HEK293 (cell line): ENCODE results near the gene KCNIP4.

ENCODE experiments used
- CTCF ChIA-PET: fragments of 350-600 bp; formaldehyde crosslinking; extraction: SDS; loops from one replicate; lab custom pipeline; 2021; ENCODE audit warnings: antibody characterized with exemption; lab: Yijun Ruan, JAX
- POLR2A ChIA-PET: fragments of 300-600 bp; formaldehyde crosslinking; extraction: SDS; loops from one replicate; lab custom pipeline; 2020; ENCODE audit warnings: antibody characterized with exemption, inconsistent platforms; lab: Yijun Ruan, JAX
- H3K27ac ChIP-seq: fragments of 200-500 bp; sonication (Bioruptor generic); 2 replicates; pipeline ENCODE4 v1.5.1; 2014; ENCODE audit warnings: low read depth, low read length, control low read depth, inconsistent platforms; ENCODE audit errors: extremely low read depth
- H3K36me3 ChIP-seq, 2 experiments: fragments of 200-500 bp in 1 of 2; sonication (Bioruptor generic) in 1 of 2; 1 replicate in 1 of 2; 2 replicates in 1 of 2; pipeline ENCODE4 v1.5.1; 2014 to 2017; ENCODE audit warnings: inconsistent platforms in 2 of 2, low read length in 2 of 2; ENCODE audit not compliant: control insufficient read depth in 2 of 2, insufficient read depth in 1 of 2
- H3K4me1 ChIP-seq: fragments of 200-500 bp; sonication (Bioruptor generic); 2 replicates; pipeline ENCODE4 v1.5.1; 2014; ENCODE audit warnings: mild to moderate bottlenecking, low read length, inconsistent platforms; ENCODE audit not compliant: control insufficient read depth, insufficient read depth
- H3K4me3 ChIP-seq: 2 replicates; pipeline ENCODE4 v1.5.1; 2011; ENCODE audit warnings: low read depth, mild to moderate bottlenecking, control low read depth, low read length, moderate library complexity
- H3K9me3 ChIP-seq: fragments of 200-500 bp; sonication (Bioruptor generic); 2 replicates; pipeline ENCODE4 v1.5.1; 2014; ENCODE audit warnings: low read depth, low read length, inconsistent platforms; ENCODE audit not compliant: control insufficient read depth, insufficient read depth
- KLF7 ChIP-seq: fragments of 450-650 bp; formaldehyde crosslinking; IDR thresholded peaks from 2 replicates; pipeline ENCODE4 v1.5.1; 2016; ENCODE audit warnings: missing biosample characterization, missing genetic modification characterization, borderline replicate concordance
- PATZ1 ChIP-seq: fragments of 450-650 bp; formaldehyde crosslinking; IDR thresholded peaks from 2 replicates; pipeline ENCODE4 v1.5.1; 2016; ENCODE audit warnings: missing biosample characterization, missing genetic modification characterization
- PRDM1 ChIP-seq: fragments of 450-650 bp; formaldehyde crosslinking; IDR thresholded peaks from 2 replicates; pipeline ENCODE4; 2016; ENCODE audit warnings: missing biosample characterization, missing genetic modification characterization
- ZNF112 ChIP-seq: fragments of 450-650 bp; formaldehyde crosslinking; IDR thresholded peaks from 2 replicates; pipeline ENCODE4 v1.5.0; 2017; ENCODE audit warnings: missing biosample characterization, missing genetic modification characterization
- ZNF362 ChIP-seq: fragments of 450-650 bp; formaldehyde crosslinking; IDR thresholded peaks from 2 replicates; pipeline ENCODE4 v1.5.1; 2016; ENCODE audit warnings: missing biosample characterization, missing genetic modification characterization
- ZNF513 ChIP-seq: fragments of 450-650 bp; IDR thresholded peaks from 2 replicates; pipeline ENCODE4 v1.5.1; 2018; ENCODE audit warnings: missing biosample characterization, missing genetic modification characterization
- ZNF600 ChIP-seq: fragments of 450-650 bp; formaldehyde crosslinking; IDR thresholded peaks from 2 replicates; pipeline ENCODE4 v1.5.1; 2016; ENCODE audit warnings: missing biosample characterization, missing genetic modification characterization
- ZNF626 ChIP-seq: fragments of 450-650 bp; sonication (Bioruptor Pico); formaldehyde crosslinking; IDR thresholded peaks from 2 replicates; pipeline ENCODE4 v1.5.1; 2018; ENCODE audit warnings: missing biosample characterization, missing genetic modification characterization, inconsistent platforms
- ZNF639 ChIP-seq: fragments of 450-650 bp; formaldehyde crosslinking; IDR thresholded peaks from 2 replicates; pipeline ENCODE4 v1.5.1; 2016; ENCODE audit warnings: missing biosample characterization, missing genetic modification characterization
- ZNF654 ChIP-seq: fragments of 450-650 bp; formaldehyde crosslinking; IDR thresholded peaks from 2 replicates; pipeline ENCODE4 v1.5.1; 2016; ENCODE audit warnings: low read depth, missing biosample characterization, missing genetic modification characterization
- ZNF707 ChIP-seq: fragments of 450-650 bp; formaldehyde crosslinking; IDR thresholded peaks from 2 replicates; pipeline ENCODE4 v1.5.1; 2016; ENCODE audit warnings: missing biosample characterization, missing genetic modification characterization
- ZNF777 ChIP-seq: fragments of 450-650 bp; formaldehyde crosslinking; IDR thresholded peaks from 2 replicates; pipeline ENCODE4 v1.5.1; 2017; ENCODE audit warnings: missing biosample characterization, missing genetic modification characterization, borderline replicate concordance
- ZXDB ChIP-seq: fragments of 450-650 bp; formaldehyde crosslinking; IDR thresholded peaks from 2 replicates; pipeline ENCODE4 v1.5.1; 2016; ENCODE audit warnings: missing biosample characterization, missing genetic modification characterization

Gene KCNIP4

GRCh38 chr4:21469438-21470300 lies 478.9 kb downstream of the KCNIP4 start:
- POLR2A ChIA-PET, result interaction anchor here (0.7 to 1.1 kb wide), 2 partner anchors 263 to 640 kb away, joined by 3 read pairs; no protein-coding TSS in a partner anchor
- Histone ChIP-seq H3K36me3 (no peaks in the 10 kb centered on the region), H3K9me3 (no peaks in the 10 kb centered on the region), H3K4me3 (no peak overlapping the region), H3K4me1 (no peaks in the 10 kb centered on the region)
- CTCF ChIA-PET, result interaction anchor here (0.6 to 2.5 kb wide), 18 partner anchors 11 to 1364 kb away, joined by 3 to 20 read pairs (median 4); no protein-coding TSS in a partner anchor
- TF ChIP-seq ZNF654 (tag by site-specific recombination) (peak; percentile 14; the same call in 1 of the 2 replicates), ZNF777 (tag by site-specific recombination) (no peak)
- TF ChIP-seq, all 188 proteins: peak for 1
- no peak overlapping the region for H3K27ac ChIP-seq

- no peaks in the 10 kb centered on the region for H3K4me1 ChIP-seq
- ChIA-PET POLR2A (no interaction called here), CTCF (interaction anchor here (0.7 kb wide), 1 partner anchor 45 kb away, joined by 3 read pairs; no protein-coding TSS in a partner anchor)
- no peak overlapping the region for H3K27ac ChIP-seq
- no peaks in the 10 kb centered on the region for H3K36me3 ChIP-seq
- TF ChIP-seq ZNF112 (tag by site-specific recombination) (no peak), ZNF626 (tag by site-specific recombination) (no peak), ZNF362 (no peak), PRDM1 (tag by site-specific recombination) (no peak), PATZ1 (tag by site-specific recombination) (no peak), ZNF707 (tag by site-specific recombination) (no peak), ZNF600 (tag by site-specific recombination) (no peak)
- no peak overlapping the region for H3K4me3 ChIP-seq
- no peaks in the 10 kb centered on the region for H3K9me3 ChIP-seq
Observed at GRCh38 chr4:21467551-21467950, 481.0 kb downstream of the KCNIP4 start.

- H3K27ac ChIP-seq, result no peak overlapping the region
- no peaks in the 10 kb centered on the region for H3K9me3 ChIP-seq
- no peak overlapping the region for H3K4me3 ChIP-seq
- H3K36me3 ChIP-seq, result no peaks in the 10 kb centered on the region
- ChIA-PET POLR2A (no interaction called here), CTCF (interaction anchor here (0.9 kb wide), 1 partner anchor 12 kb away, joined by 6 read pairs; no protein-coding TSS in a partner anchor)
- TF ChIP-seq ZNF513 (tag by site-specific recombination) (no peak), ZNF639 (no peak), ZXDB (tag by site-specific recombination) (no peak), KLF7 (tag by site-specific recombination) (no peak)
- no peaks in the 10 kb centered on the region for H3K4me1 ChIP-seq
Observed at GRCh38 chr4:21457086-21457840, 491.3 kb downstream of the KCNIP4 start.
